Suprapubic skin (tissue), 4 donors: ENCODE results near the gene ORMDL3.

Experiments used
- CTCF ChIP-seq, 2 donors: fragments of 200-600 bp in 1 of 2; fragments of 450-650 bp in 1 of 2; sonication (generic) in 1 of 2; IDR thresholded peaks; one replicate each; pipeline ENCODE4 v1.5.1; 2016 to 2019; ENCODE audit warnings: antibody characterized with exemption in 2 of 2, mild to moderate bottlenecking in 1 of 2, moderate library complexity in 1 of 2
- EP300 ChIP-seq: sonication (generic); formaldehyde crosslinking; IDR thresholded peaks from one replicate; pipeline ENCODE4 v1.6.1; 2017; ENCODE audit warnings: antibody characterized with exemption
- POLR2A ChIP-seq, 2 donors: fragments of 450-650 bp; IDR thresholded peaks; one replicate each; pipeline ENCODE4 v1.6.1; 2017; ENCODE audit warnings: antibody characterized with exemption in 2 of 2, mild to moderate bottlenecking in 2 of 2, moderate library complexity in 2 of 2
- POLR2AphosphoS5 ChIP-seq, 3 donors: sonication (generic); formaldehyde crosslinking; IDR thresholded peaks; one replicate each; pipeline ENCODE4 v1.6.1; 2017; ENCODE audit warnings: antibody characterized with exemption in 3 of 3

GRCh38 chr17:39935909-39936308, 8.5 kb upstream of the ORMDL3 start:
- TF ChIP-seq CTCF (IDR thresholded peaks at IDR 0.05) (no peak), POLR2AphosphoS5 (IDR thresholded peaks at IDR 0.05) (no peak), POLR2A (IDR thresholded peaks at IDR 0.05) (no peak), EP300 (no peak)
